Liver (tissue), 9 donors: Measurements from ENCODE around the gene INHBA. TPM values are rescaled to one million over a fixed set of nuclear protein-coding genes. Genes with fewer than 3 reads are reported as not detected.

Source experiments
- DNase-seq: peaks from one replicate; pipeline ENCODE4 v3.0.0-alpha.2; 2017; ENCODE audit warnings: low spot score
- H3K27ac ChIP-seq, 2 donors: one replicate each; pipeline ENCODE4 v1.7.0; 2013; ENCODE audit warnings: inconsistent platforms in 2 of 2, low read length in 2 of 2, control low read depth in 1 of 2, low read depth in 1 of 2, mild to moderate bottlenecking in 1 of 2
- H3K27me3 ChIP-seq, 4 donors: one replicate each; pipeline versions ENCODE4 v1.6.1 to v1.7.0; 2013; ENCODE audit warnings: low read length in 3 of 4, inconsistent platforms in 1 of 4, mild to moderate bottlenecking in 1 of 4, moderate library complexity in 1 of 4; ENCODE audit not compliant: control insufficient read depth in 4 of 4, insufficient read depth in 4 of 4
- H3K36me3 ChIP-seq, 4 donors: one replicate each; pipeline versions ENCODE4 v1.6.1 to v1.7.0; 2013; ENCODE audit warnings: low read length in 3 of 4, mild to moderate bottlenecking in 3 of 4, low read depth in 1 of 4, moderate library complexity in 1 of 4; ENCODE audit not compliant: control insufficient read depth in 4 of 4, insufficient read depth in 3 of 4
- H3K4me1 ChIP-seq, 4 donors: one replicate each; pipeline versions ENCODE4 v1.6.1 to v1.7.0; 2013; ENCODE audit warnings: low read length in 3 of 4, mild to moderate bottlenecking in 3 of 4, moderate library complexity in 1 of 4; ENCODE audit not compliant: control insufficient read depth in 4 of 4, insufficient read depth in 4 of 4
- H3K4me3 ChIP-seq, 3 donors: one replicate each; pipeline versions ENCODE4 v1.6.1 to v1.7.0; 2013; ENCODE audit warnings: low read length in 3 of 3, control low read depth in 1 of 3, low read depth in 1 of 3, mild to moderate bottlenecking in 1 of 3
- H3K9ac ChIP-seq, 2 donors: one replicate each; pipeline ENCODE4 v1.7.0; 2013; ENCODE audit warnings: low read length in 2 of 2, mild to moderate bottlenecking in 2 of 2, moderate library complexity in 2 of 2, control low read depth in 1 of 2, low read depth in 1 of 2
- H3K9me3 ChIP-seq, 4 donors: one replicate each; pipeline versions ENCODE4 v1.6.1 to v1.7.0; 2013; ENCODE audit warnings: low read length in 3 of 4; ENCODE audit not compliant: control insufficient read depth in 4 of 4
- ATF3 ChIP-seq: IDR thresholded peaks from 2 replicates; pipeline ENCODE4 v1.6.1; 2016; ENCODE audit warnings: antibody characterized with exemption
- CTCF ChIP-seq: fragments of 150-350 bp; IDR thresholded peaks from 2 replicates; pipeline ENCODE4 v1.5.1; 2017; ENCODE audit warnings: improper control_type of control experiment, low read depth, low read length; ENCODE audit not compliant: missing input control
- EGR1 ChIP-seq, 2 donors: IDR thresholded peaks; 2 replicates each; pipeline ENCODE4 v1.6.1; 2016 to 2018; ENCODE audit warnings: antibody characterized with exemption in 2 of 2, low read depth in 2 of 2
- FOXA1 ChIP-seq: IDR thresholded peaks from 2 replicates; pipeline ENCODE4 v1.6.1; 2016; ENCODE audit warnings: antibody characterized with exemption
- GABPA ChIP-seq, 2 donors: IDR thresholded peaks in 1 of 2; conservative IDR thresholded peaks in 1 of 2; 2 replicates each; pipeline ENCODE4 v1.6.1; 2016; ENCODE audit warnings: antibody characterized with exemption in 2 of 2, mild to moderate bottlenecking in 1 of 2, moderate library complexity in 1 of 2
- HNF4A ChIP-seq, 2 donors: conservative IDR thresholded peaks; 2 replicates each; pipeline ENCODE4 v1.6.1; 2016; ENCODE audit warnings: antibody characterized with exemption in 2 of 2, mild to moderate bottlenecking in 2 of 2
- HNF4G ChIP-seq: IDR thresholded peaks from 2 replicates; pipeline ENCODE4 v1.6.1; 2016; ENCODE audit warnings: antibody characterized with exemption
- MAX ChIP-seq: IDR thresholded peaks from 2 replicates; pipeline ENCODE4 v1.6.1; 2016; ENCODE audit warnings: antibody characterized with exemption
- NR2F2 ChIP-seq: IDR thresholded peaks from 2 replicates; pipeline ENCODE4 v1.6.1; 2016; ENCODE audit warnings: antibody characterized with exemption
- REST ChIP-seq: IDR thresholded peaks from 2 replicates; pipeline ENCODE4 v1.6.1; 2016; ENCODE audit warnings: antibody characterized with exemption, mild to moderate bottlenecking
- RXRA ChIP-seq, 2 donors: IDR thresholded peaks; 2 replicates each; pipeline ENCODE4 v1.6.1; 2017 to 2018; ENCODE audit warnings: antibody characterized with exemption in 2 of 2, mild to moderate bottlenecking in 1 of 2
- SP1 ChIP-seq: IDR thresholded peaks from 2 replicates; pipeline ENCODE4 v1.6.1; 2018; ENCODE audit warnings: antibody characterized with exemption, mild to moderate bottlenecking
- TAF1 ChIP-seq: conservative IDR thresholded peaks from 2 replicates; pipeline ENCODE4 v1.6.1; 2016; ENCODE audit warnings: antibody characterized with exemption, mild to moderate bottlenecking
- ZBTB33 ChIP-seq: IDR thresholded peaks from 2 replicates; pipeline ENCODE4 v1.6.1; 2016; ENCODE audit warnings: antibody characterized with exemption
- WGBS: extraction: QIAGEN DNeasy Blood & Tissue Kit; methylation state at CpG from one replicate; pipeline ENCODE4 v1.1.7; 2013; 5-methylcytosine and 5-hydroxymethylcytosine counted together
- polyA plus RNA-seq, 2 donors: library from polyadenylated mRNA; stranded (reverse) in 1 of 2; unstranded in 1 of 2; fragments of 200-250 nt in 1 of 2; fragments of >200 nt in 1 of 2; fragmentation: Nextera tagmentation in 1 of 2; extraction: Ambion mirVana in 1 of 2; gene quantifications; one replicate each; pipeline versions ENCODE4 v1.2.1 to v1.2.3, GENCODE V29; 2013 to 2015
- total RNA-seq, 2 donors: library from RNA; depleted of rRNA; stranded (reverse); fragments of >200 nt; gene quantifications; one replicate each; pipeline ENCODE4 v1.2.3, GENCODE V29; 2014
- donor health status: healthy.
- donor health status: healthy.
- donor health status: healthy.
- donor health status: healthy.
- donor health status: healthy.

INHBA gene
- total and polyA plus RNA-seq, 4 donors, result 0.23 to 8.9 (median 3.0) TPM

- no peak for TF ChIP-seq CTCF
These were observed 61.2 kb downstream of the INHBA start (continued) for GRCh38 chr7:41641665-41642014.

- no peak overlapping the region for H3K9ac ChIP-seq
- H3K4me1 ChIP-seq, result no peaks in the 10 kb centered on the region
- H3K27me3 ChIP-seq, result no peaks in the 10 kb centered on the region
- no peak for DNase-seq
- no peaks in the 10 kb centered on the region for H3K36me3 ChIP-seq
- no peak overlapping the region for H3K4me3 ChIP-seq
- H3K27ac ChIP-seq, result no peak overlapping the region
- WGBS, result 88% methylated on average over 6 of the region's 6 CpGs
- no peaks in the 10 kb centered on the region for H3K9me3 ChIP-seq
- TF ChIP-seq CTCF, result no peak
- TF ChIP-seq RXRA (IDR thresholded peaks at IDR 0.05), result no peak
- no peak for TF ChIP-seq ATF3
- no peak for TF ChIP-seq TAF1
- TF ChIP-seq GABPA (IDR thresholded peaks at IDR 0.05 in 1 of 2, conservative IDR thresholded peaks at IDR 0.05 in 1 of 2), result no peak
- no peak for TF ChIP-seq FOXA1
- TF ChIP-seq HNF4A (conservative IDR thresholded peaks at IDR 0.05), result no peak
- no peak for TF ChIP-seq NR2F2
- no peak for TF ChIP-seq ZBTB33
- TF ChIP-seq SP1, result no peak
- TF ChIP-seq MAX, result no peak
- no peak for TF ChIP-seq HNF4G
- no peak for TF ChIP-seq REST
- no peak for TF ChIP-seq EGR1 (IDR thresholded peaks at IDR 0.05; ENCODE audit: low read depth in 2 of 2)
These were observed 61.8 kb downstream of the INHBA start for GRCh38 chr7:41641011-41641664.
